H9 (cell line): Measurements from ENCODE around the gene TMEM161B. TPM values are rescaled to one million over a fixed set of nuclear protein-coding genes. Genes with fewer than 3 reads are reported as not detected.
"Not testable (repeated sequence)": the region's sequence is repeated elsewhere in the genome, so short reads cannot be mapped to it uniquely, and the experiment has no call there.

Experiments
- DNase-seq: peaks from one replicate; pipeline ENCODE4 v3.0.0-alpha.2; 2017
- H2AFZ ChIP-seq: one replicate; pipeline ENCODE4 v1.6.1; 2013; ENCODE audit warnings: mild to moderate bottlenecking, low read length, control low read depth, moderate library complexity
- H2AK5ac ChIP-seq: 2 replicates; pipeline ENCODE4 v1.6.1; 2013; ENCODE audit warnings: low read length, control low read depth, mixed read lengths; ENCODE audit not compliant: insufficient read length
- H2BK120ac ChIP-seq: one replicate; pipeline ENCODE4 v1.6.1; 2013; ENCODE audit warnings: low read depth, mild to moderate bottlenecking, low read length, control low read depth, inconsistent platforms; ENCODE audit not compliant: poor library complexity, severe bottlenecking
- H2BK12ac ChIP-seq: 2 replicates; pipeline ENCODE4 v1.6.1; 2013; ENCODE audit warnings: low read length, control low read depth, mixed read lengths, low read depth; ENCODE audit not compliant: insufficient read length
- H2BK15ac ChIP-seq: 2 replicates; pipeline ENCODE4 v1.6.1; 2013; ENCODE audit warnings: low read depth, low read length, control low read depth
- H2BK20ac ChIP-seq: one replicate; pipeline ENCODE4 v1.6.1; 2013; ENCODE audit warnings: low read depth, mild to moderate bottlenecking, low read length, control low read depth, inconsistent platforms; ENCODE audit not compliant: poor library complexity, severe bottlenecking
- H2BK5ac ChIP-seq: 2 replicates; pipeline ENCODE4 v1.6.1; 2013; ENCODE audit warnings: low read length, control low read depth, mixed read lengths; ENCODE audit not compliant: insufficient read length
- H3K14ac ChIP-seq: 2 replicates; pipeline ENCODE4 v1.6.1; 2013; ENCODE audit warnings: low read length, control low read depth; ENCODE audit not compliant: insufficient read depth
- H3K18ac ChIP-seq: 2 replicates; pipeline ENCODE4 v1.6.1; 2013; ENCODE audit warnings: low read depth, mild to moderate bottlenecking, mixed read lengths, low read length, control low read depth; ENCODE audit not compliant: insufficient read length
- H3K23ac ChIP-seq: 2 replicates; pipeline ENCODE4 v1.6.1; 2013; ENCODE audit warnings: low read length, control low read depth, mixed read lengths, low read depth; ENCODE audit not compliant: insufficient read length
- H3K23me2 ChIP-seq: 2 replicates; pipeline ENCODE4 v1.6.1; 2013; ENCODE audit warnings: low read depth, mild to moderate bottlenecking, mixed read lengths, low read length, control low read depth; ENCODE audit not compliant: insufficient read length, poor library complexity, severe bottlenecking
- H3K27ac ChIP-seq: 2 replicates; pipeline ENCODE4 v1.5.1; 2013; ENCODE audit warnings: low read length, control low read depth, mixed read lengths, low read depth; ENCODE audit not compliant: insufficient read length
- H3K27me3 ChIP-seq: 2 replicates; pipeline ENCODE4 v1.6.1; 2013; ENCODE audit warnings: low read length, control low read depth, inconsistent platforms; ENCODE audit not compliant: insufficient read depth
- H3K4ac ChIP-seq: 2 replicates; pipeline ENCODE4 v1.6.1; 2013; ENCODE audit warnings: low read depth, mild to moderate bottlenecking, control low read depth, inconsistent platforms, low read length, moderate library complexity
- H3K4me1 ChIP-seq: 2 replicates; pipeline ENCODE4 v1.6.1; 2013; ENCODE audit warnings: low read length, control low read depth, inconsistent platforms; ENCODE audit not compliant: insufficient read depth
- H3K4me2 ChIP-seq: 2 replicates; pipeline ENCODE4 v1.6.1; 2013; ENCODE audit warnings: low read length, control low read depth, mixed read lengths; ENCODE audit not compliant: insufficient read length, insufficient read depth
- H3K56ac ChIP-seq: 2 replicates; pipeline ENCODE4 v1.6.1; 2013; ENCODE audit warnings: low read depth, mild to moderate bottlenecking, mixed read lengths, low read length, control low read depth; ENCODE audit not compliant: insufficient read length
- H3K79me1 ChIP-seq: 2 replicates; pipeline ENCODE4 v1.6.1; 2013; ENCODE audit warnings: low read depth, mild to moderate bottlenecking, moderate library complexity, low read length, control low read depth, inconsistent platforms; ENCODE audit not compliant: insufficient read depth, poor library complexity, severe bottlenecking
- H3K79me2 ChIP-seq: 2 replicates; pipeline ENCODE4 v1.6.1; 2013; ENCODE audit warnings: low read length, control low read depth, inconsistent platforms; ENCODE audit not compliant: insufficient read depth
- H3K9ac ChIP-seq: 2 replicates; pipeline ENCODE4 v1.6.1; 2013; ENCODE audit warnings: low read length, control low read depth, mixed read lengths; ENCODE audit not compliant: insufficient read length; ENCODE audit errors: extremely low read depth
- H3K9me3 ChIP-seq: one replicate; pipeline ENCODE4 v1.6.1; 2013; ENCODE audit warnings: low read depth, low read length, inconsistent platforms; ENCODE audit not compliant: control insufficient read depth
- H3T11ph ChIP-seq: one replicate; pipeline ENCODE4 v1.6.1; 2013; ENCODE audit warnings: mild to moderate bottlenecking, low read length, control low read depth, inconsistent platforms
- H4K20me1 ChIP-seq: one replicate; pipeline ENCODE4 v1.6.1; 2013; ENCODE audit not compliant: control insufficient read depth, insufficient read length, insufficient read depth
- H4K5ac ChIP-seq: 2 replicates; pipeline ENCODE4 v1.6.1; 2013; ENCODE audit warnings: low read depth, mild to moderate bottlenecking, mixed read lengths, low read length, control low read depth; ENCODE audit not compliant: insufficient read length
- H4K8ac ChIP-seq: replicated peaks from 2 replicates; pipeline ENCODE4 v1.6.1; 2013; ENCODE audit warnings: low read length, control low read depth, mixed read lengths, low read depth; ENCODE audit not compliant: insufficient read length
- H4K91ac ChIP-seq: 2 replicates; pipeline ENCODE4 v1.6.1; 2013; ENCODE audit warnings: low read depth, mild to moderate bottlenecking, moderate library complexity, mixed read lengths, low read length, control low read depth; ENCODE audit not compliant: insufficient read length
- H3K27ac Mint-ChIP-seq, 3 experiments: 2 replicates in 2 of 3; 3 replicates in 1 of 3; pipeline ENCODE4 v1.8.0; 2020 to 2021; ENCODE audit warnings: mixed read lengths in 3 of 3, mild to moderate bottlenecking in 1 of 3, moderate library complexity in 1 of 3
- H3K27me3 Mint-ChIP-seq: 2 replicates; pipeline ENCODE4 v1.8.0; 2021; ENCODE audit warnings: low read depth, mild to moderate bottlenecking, moderate library complexity, mixed read lengths
- H3K36me3 Mint-ChIP-seq, 3 experiments: 2 replicates in 2 of 3; 3 replicates in 1 of 3; pipeline ENCODE4 v1.8.0; 2020 to 2021; ENCODE audit warnings: low read depth in 3 of 3, mixed read lengths in 3 of 3; ENCODE audit not compliant: insufficient read depth in 1 of 3
- H3K4me1 Mint-ChIP-seq, 2 experiments: 2 replicates each; pipeline ENCODE4 v1.8.0; 2020; ENCODE audit warnings: mixed read lengths in 2 of 2
- H3K4me3 Mint-ChIP-seq, 2 experiments: 2 replicates in 1 of 2; 3 replicates in 1 of 2; pipeline ENCODE4 v1.8.0; 2020 to 2021; ENCODE audit warnings: mild to moderate bottlenecking in 2 of 2, mixed read lengths in 2 of 2, moderate library complexity in 1 of 2
- H3K9me3 Mint-ChIP-seq, 2 experiments: 2 replicates in 1 of 2; 3 replicates in 1 of 2; pipeline ENCODE4 v1.8.0; 2020; ENCODE audit warnings: mild to moderate bottlenecking in 2 of 2, mixed read lengths in 2 of 2, moderate library complexity in 1 of 2
- CTCF ChIP-seq: fragments of 200-600 bp; sonication (generic); conservative IDR thresholded peaks from 3 replicates; pipeline ENCODE4 v1.8.0; 2021; ENCODE audit warnings: antibody characterized with exemption, mild to moderate bottlenecking
- WGBS: extraction: QIAGEN DNeasy Blood & Tissue Kit; methylation state at CpG from one replicate; pipeline ENCODE4 v1.1.7; 2013; ENCODE audit warnings: missing lambda C conversion rate, low lambda C conversion rate, mixed read lengths; ENCODE audit not compliant: insufficient read length; ENCODE audit errors: extremely low coverage; 5-methylcytosine and 5-hydroxymethylcytosine counted together
- total RNA-seq: library from RNA; stranded (reverse); gene quantifications from 2 replicates; pipeline ENCODE4 v1.2.1, GENCODE V29; 2021

TMEM161B gene
- total RNA-seq, 1 experiment from 2014 or later = 17.9 TPM

- no peak for DNase-seq
- no peaks in the 10 kb centered on the region for H3K4me1 ChIP-seq
- no peak overlapping the region for H4K91ac ChIP-seq
- no peak overlapping the region for H3K18ac ChIP-seq
- no peak overlapping the region for H3K14ac ChIP-seq
- H3K27ac ChIP-seq = no peak overlapping the region
- no peaks in the 10 kb centered on the region for H3K27me3 ChIP-seq
- H3T11ph ChIP-seq = no peak overlapping the region
- H4K20me1 ChIP-seq = no peaks in the 10 kb centered on the region
- no peak overlapping the region for H2BK12ac ChIP-seq
- H3K4me2 ChIP-seq = no peak overlapping the region
- Mint-ChIP-seq H3K4me1 (no peaks in the 10 kb centered on the region), H3K27me3 (no peaks in the 10 kb centered on the region; the same call in 1 of the 2 replicates), H3K4me3 (no peak overlapping the region), H3K36me3 (peaks cover 4 to 14% (median 4%) of the 10 kb centered on the region in 3 experiments), H3K27ac (no peak overlapping the region), H3K9me3 (peaks cover 9 to 12% of the 10 kb centered on the region in 2 experiments)
- no peak overlapping the region for H2BK5ac ChIP-seq
- no peak overlapping the region for H2AK5ac ChIP-seq
- no peaks in the 10 kb centered on the region for H3K23me2 ChIP-seq
- H4K8ac ChIP-seq = no peak overlapping the region
- H2BK15ac ChIP-seq = no peak overlapping the region
- no peak overlapping the region for H3K56ac ChIP-seq
- H3K23ac ChIP-seq = no peak overlapping the region
- no peak for TF ChIP-seq CTCF
- no peaks in the 10 kb centered on the region for H3K79me1 ChIP-seq
- H3K9ac ChIP-seq = no peak overlapping the region
- no peak overlapping the region for H4K5ac ChIP-seq
- H3K79me2 ChIP-seq = no peaks in the 10 kb centered on the region
- H2BK120ac ChIP-seq = no peak overlapping the region
- no peak overlapping the region for H3K4ac ChIP-seq
- H2AFZ ChIP-seq = no peak overlapping the region
- H3K9me3 ChIP-seq = no peaks in the 10 kb centered on the region
- H2BK20ac ChIP-seq = no peak overlapping the region
Observed at GRCh38 chr5:88183255-88183654, 85.4 kb downstream of the TMEM161B start.

- H3K79me1 ChIP-seq, H4K91ac ChIP-seq, H3K18ac ChIP-seq, H3K79me2 ChIP-seq, H2AK5ac ChIP-seq, H3K27me3 ChIP-seq, H3K9ac ChIP-seq, H4K5ac ChIP-seq, H3K9me3 Mint-ChIP-seq, H2BK15ac ChIP-seq, H3K4me2 ChIP-seq, H3K27ac ChIP-seq, H2BK20ac ChIP-seq, DNase-seq, H3K4ac ChIP-seq, H3K4me1 Mint-ChIP-seq, H3K4me3 Mint-ChIP-seq, H4K8ac ChIP-seq, H3K14ac ChIP-seq, H2BK120ac ChIP-seq, H3K4me1 ChIP-seq, H4K20me1 ChIP-seq, H2BK5ac ChIP-seq, H3K27me3 Mint-ChIP-seq, H3K9me3 ChIP-seq, H3K23ac ChIP-seq, H3K23me2 ChIP-seq, H3K56ac ChIP-seq, H3T11ph ChIP-seq, H2AFZ ChIP-seq, H2BK12ac ChIP-seq: not testable (repeated sequence)
- 0 out of 7 replicates have a peak overlapping the region, but pooled peaks of 1 of the 3 experiments have one; percentile 21 for H3K27ac Mint-ChIP-seq
- no CpG with 5 or more reads among the region's 13 CpGs for WGBS
- H3K36me3 Mint-ChIP-seq = peaks cover 2 to 14% (median 7%) of the 10 kb centered on the region in 3 experiments; a peak in 5 of 7 replicates
Observed at GRCh38 chr5:88177486-88177885, 91.2 kb downstream of the TMEM161B start.
